ENCODE measurements around the gene CABP7. TPM values are rescaled to one million over a fixed set of nuclear protein-coding genes. Genes with fewer than 3 reads are reported as not detected.

CABP7 gene
- total RNA-seq, 1 experiment from 2014 or later, result not detected

DNA sequence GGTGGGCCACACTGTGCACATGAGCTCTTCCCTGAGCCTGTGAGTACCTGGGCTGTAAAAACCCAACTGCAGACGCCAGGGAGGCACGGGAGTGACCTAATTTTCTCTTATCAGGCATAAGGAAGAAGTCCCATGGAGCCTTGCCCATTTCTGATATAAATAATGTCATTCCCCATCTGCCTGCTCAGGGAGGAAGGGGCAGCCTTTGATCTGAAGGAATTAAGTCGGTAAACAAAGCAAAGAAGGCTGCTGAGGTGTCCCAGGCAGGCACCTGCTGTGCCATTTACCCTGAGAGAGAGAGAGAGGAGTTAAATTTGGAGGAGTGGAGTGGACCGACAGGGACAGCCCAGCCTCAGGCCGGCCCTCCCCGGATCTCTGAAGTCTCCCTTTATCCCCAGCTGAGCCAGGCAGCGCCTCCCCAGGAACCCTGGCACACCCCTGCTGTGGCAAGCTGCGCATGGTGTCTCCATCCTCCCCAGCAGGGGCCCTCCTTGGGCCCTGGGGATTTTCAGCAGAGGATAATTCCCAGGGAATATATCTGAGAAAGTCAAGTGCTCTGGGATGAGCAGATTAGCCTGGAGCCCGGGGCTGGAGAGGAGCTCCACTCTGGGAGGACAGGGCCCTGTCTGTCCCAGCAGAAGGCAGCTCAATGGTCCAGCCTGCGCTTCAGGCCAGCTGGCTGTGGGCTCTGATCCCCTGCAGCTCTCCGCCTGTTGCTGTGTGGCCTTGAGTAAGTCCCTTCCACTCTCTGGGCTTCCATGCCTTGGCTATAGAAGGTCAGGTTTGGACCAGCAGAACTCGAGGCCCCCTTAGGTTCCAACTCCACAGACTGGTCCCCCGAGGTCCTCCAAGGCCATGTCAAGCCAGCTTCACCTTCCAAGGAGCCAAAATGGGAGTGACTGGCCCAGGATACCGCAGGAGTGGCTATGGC lies 17.5 kb upstream of the CABP7 start:
- no peak for DNase-seq (ENCODE audit: extremely low read depth, low read depth)

DNA sequence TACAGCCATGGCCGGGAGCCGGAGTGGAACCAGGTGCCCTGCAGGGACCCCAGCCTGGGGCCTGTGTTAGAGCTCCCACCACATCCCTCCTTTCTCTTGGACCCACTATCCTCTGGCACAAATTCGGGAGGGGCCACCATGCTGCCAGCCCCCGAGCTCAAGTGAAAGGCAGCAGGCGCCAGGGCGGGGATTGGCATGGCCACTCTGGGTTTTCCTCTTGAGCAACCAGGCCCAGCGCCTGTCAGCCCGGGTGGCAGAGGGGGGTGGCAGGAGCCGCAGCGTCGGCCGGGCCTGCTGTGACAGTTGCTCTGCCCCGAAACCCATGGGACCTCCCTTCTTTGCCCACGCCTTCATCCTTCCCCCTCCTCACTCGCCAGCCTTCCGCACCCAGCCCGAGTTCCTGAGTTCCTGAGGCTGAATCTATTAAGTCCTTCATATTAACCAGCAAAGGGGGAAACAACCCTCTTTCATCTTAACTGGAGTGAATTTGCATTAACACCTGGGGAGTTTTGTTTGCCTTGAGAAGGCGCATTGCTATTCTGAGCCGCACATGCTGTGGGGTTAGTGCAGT lies 16.8 kb upstream of the CABP7 start:
- DNase-seq (ENCODE audit: extremely low read depth, low read depth), result no peak

DNA sequence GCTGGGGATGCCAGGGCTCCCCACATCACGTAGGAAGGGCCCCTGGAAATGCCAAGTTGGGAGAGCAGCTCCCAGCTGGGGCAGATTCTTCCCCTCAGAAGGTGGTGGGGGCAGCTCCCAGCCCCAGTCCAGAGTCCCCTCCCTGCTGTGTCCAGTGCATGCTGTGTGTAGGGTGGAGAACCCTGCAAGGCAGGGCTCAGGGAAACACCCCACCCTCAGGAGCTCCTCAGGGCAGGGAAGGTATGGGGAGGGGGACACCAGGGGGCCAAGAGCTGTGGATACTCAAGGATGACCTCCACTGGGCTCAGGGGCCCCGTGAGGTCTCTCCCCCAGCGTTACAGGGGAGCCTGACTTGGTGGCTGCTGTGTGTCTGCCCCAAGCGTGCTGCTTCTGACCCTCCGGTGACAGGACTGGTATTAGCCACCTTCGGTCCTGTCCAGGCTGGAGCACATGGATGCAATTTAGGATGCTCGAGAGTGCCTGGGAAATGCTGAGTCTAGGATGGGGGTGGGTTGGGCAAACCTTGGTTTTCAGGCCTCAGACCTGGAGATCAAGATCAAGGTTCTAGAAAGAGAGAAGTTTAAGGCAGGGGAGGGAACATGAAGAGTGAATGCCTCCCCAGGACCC lies 16.1 kb upstream of the CABP7 start:
- DNase-seq (ENCODE audit: extremely low read depth, low read depth), result no peak

DNA sequence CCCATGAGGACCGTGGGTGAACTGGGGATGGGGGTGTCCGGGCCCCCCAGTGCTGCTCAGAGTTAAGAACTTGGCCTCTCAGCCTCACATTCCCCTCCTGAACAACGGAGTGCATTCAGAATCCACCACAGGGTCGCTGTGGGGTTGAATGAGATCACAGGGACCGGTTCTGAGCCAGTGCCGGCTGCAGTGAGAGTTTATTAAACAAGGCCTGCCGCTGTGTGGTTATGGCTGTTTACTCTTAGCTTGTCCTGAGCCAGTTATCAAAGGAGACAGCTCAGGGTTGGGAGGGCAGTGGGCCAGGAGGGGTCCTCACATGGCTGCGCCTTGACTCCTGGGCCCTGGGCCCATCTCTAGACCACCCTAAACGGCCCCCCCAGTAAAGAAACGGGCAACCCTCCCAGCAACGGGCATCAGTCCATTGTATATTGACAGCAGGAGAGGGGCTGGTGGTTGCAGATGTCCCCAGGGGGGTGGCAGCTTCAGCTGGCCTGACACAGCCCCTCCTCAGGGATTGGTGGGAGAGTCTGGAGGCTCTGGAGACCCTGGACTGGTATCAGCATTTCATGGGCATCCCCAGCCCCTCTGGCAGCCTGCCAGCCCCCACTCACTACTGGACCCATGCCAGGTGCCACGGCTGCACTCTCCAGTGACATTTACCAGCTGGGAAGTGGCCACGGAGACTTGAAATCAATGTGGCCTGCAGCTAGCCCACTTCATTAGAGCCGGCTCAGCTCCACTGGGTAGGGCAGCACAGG lies 15.1 kb upstream of the CABP7 start:
- no peak for DNase-seq (ENCODE audit: extremely low read depth, low read depth)

DNA sequence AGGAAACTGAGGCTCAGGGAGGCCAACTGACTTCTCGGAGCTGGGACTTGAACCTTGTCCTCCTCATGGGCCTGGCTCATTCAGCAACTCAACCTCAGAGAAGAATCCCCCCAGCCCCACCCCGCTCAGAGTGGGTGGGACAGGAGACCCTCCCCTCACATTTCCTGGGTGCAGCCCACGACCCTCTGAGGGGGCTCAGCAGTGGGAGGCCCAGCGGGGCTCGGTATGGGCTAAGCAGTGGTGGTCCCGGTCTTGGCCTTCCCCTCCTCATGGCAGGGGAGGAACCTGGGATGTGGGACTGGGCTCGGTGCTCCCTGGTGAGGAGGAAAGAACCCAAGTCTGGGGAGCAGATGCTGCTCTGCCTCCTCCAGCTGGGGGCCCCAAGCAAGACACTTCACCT lies 14.2 kb upstream of the CABP7 start:
- no peak for DNase-seq (ENCODE audit: extremely low read depth, low read depth)

DNA sequence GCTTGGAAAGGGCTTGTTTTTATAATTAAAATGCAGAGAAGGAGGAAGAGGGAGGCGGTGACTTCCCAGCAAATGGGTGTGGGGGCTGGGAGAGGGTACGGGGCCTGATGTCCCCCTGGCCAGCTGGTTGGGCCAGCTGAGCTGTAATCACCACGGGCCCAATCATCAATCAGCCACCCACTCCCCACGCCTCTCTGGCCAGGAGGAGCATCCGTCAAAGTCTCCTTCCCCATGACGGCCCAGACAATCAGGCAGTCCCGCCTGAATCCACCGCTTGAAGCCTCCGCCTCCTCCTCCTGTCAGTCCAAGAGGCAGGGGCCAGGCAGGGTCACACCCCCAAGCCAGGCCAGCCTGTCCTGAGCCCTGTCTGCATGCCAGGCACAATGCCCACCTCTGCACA lies 13.3 kb upstream of the CABP7 start:
- DNase-seq (ENCODE audit: extremely low read depth, low read depth), result no peak

DNA sequence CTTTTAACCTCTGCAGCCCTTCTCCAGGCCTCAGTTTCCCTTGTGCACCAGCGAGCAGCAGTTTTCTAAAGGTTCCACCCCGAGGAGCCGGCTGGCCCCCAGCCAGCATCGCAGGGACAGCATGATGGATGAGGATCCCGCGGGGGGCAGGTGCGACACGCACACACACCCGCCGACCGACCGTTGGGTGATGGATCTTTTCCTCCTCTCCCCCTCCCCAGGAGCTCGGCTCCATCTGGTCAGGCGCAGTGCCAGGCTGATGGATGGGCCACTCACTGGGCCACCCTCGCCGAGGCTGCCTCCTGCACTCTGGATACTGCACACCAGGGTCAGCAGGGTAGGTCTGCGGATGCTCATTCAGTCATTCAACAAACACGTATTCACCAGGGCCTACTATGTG lies 12.8 kb upstream of the CABP7 start:
- no peak for DNase-seq (ENCODE audit: extremely low read depth, low read depth)

DNA sequence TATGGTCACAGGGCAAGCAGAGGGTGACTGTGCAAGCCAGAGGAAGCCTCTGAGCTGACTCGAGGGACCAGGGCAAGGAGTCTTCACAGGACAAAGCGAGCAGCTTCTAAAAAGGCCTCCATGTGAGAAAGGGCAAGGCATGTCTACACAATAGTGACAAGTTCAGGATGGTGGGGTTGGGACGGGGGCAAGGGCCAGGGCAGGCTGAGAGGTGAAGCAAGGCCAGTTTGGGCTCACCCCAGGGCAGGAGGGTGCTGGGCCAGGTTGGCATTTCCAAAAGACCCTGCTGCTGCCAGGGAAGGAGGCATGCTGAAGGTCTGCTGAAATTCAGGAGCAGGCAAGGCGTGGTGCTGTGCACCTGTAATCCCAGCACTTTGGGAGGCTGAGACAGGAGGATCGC lies 12.3 kb upstream of the CABP7 start:
- DNase-seq (ENCODE audit: extremely low read depth, low read depth), result no peak

DNA sequence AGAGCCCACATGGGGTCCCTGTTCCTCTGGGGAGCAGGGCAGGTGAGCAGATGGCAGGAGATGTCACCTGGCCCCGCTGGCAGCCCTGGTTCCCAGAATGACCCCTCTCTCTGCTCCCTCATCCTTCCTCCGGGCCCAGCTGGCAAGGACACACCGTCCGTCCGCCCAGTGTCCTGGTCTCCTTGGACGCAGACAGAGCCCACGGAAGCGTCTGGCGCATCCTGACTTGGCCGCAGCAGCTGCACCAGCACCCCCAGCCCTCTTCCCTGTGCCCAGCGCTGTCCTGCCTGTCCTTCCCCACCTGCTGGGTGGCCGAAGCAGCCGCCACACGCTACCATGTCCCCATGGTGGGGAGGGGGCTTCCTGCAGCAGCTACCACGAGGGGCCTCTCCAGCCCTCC lies 9.6 kb upstream of the CABP7 start:
- no peak for DNase-seq (ENCODE audit: extremely low read depth, low read depth)

DNA sequence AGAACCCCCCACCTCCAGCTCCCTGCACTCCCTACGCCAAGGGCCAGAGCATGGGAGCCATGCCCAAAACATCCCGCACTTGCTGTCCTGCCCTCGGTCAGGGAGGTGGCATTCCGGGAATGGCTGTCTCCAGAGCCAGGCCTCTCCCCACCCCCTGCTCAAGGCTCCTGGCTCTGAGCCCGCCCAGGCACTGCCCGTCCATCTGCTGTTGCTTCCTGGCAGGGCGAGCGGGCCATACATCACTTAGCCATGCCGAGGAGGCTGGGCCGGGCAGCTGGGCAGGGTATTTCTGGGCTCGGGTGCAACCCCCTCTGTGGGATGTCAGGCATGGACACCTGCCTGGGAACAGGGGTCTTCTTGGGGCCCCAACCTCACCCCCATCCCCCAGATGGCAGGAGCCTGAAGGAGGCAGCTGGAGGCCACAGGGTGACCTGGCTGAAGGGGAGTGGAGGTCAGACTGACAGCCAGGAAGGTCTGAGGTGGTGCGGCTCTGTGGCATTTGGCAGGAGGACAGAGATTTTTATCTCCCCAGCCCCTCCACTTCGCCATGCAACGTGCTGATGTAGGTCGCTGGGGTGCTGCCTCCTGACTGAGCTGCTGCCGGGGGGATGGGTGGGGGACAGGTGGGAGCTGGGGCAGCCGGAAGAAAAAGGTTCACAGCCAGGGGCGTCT lies 8.7 kb upstream of the CABP7 start:
- DNase-seq (ENCODE audit: extremely low read depth, low read depth), result no peak

DNA sequence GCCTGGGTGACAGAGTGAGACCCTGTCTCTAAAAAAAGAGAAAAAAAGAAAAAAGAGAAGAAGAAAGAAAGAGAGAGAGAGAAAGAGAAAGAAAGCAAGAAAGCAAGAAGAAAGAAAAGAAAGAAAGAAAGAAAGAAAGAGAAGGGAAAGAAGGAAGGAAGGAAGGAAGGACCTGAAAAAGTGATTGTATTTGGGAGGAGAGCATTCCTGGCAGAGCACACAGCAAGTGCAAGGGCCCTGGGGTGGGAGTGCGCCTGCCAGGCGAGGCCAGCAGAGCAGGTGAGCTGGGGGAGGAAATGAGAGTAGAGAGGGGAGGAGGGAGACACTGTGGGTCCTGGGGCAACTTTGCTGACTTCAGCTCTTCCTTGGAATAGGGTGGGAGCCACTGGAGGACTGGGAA lies 7.7 kb upstream of the CABP7 start:
- DNase-seq (ENCODE audit: extremely low read depth, low read depth), result no peak

DNA sequence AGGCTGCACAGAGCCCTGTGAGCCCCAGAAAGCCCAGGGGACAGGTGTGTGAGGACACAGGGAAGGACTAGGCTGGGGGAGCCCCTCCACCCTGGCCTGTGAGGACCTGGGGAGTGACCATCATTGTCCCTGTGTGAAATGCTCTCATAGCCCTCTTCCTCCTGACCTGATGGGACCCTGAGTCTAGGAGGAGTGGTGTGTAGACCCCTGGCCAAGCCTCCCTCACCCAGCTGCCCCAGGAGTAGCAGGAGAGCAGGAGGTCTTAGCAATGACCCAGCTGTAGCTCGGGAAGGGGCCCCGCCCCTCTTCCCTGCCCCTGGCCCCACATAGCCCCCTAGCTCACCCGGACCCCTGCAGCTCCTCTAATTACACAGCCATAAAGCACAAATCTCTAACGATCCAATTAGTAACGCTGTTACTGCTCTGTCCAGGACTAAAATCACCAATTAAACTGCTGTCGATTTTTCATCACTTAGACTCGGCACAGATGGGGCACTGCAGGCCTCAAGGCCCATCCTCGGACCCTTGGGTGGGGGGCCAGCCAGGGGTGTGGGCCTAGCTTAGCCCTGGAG lies 6.6 kb upstream of the CABP7 start:
- DNase-seq (ENCODE audit: extremely low read depth, low read depth), result no peak

DNA sequence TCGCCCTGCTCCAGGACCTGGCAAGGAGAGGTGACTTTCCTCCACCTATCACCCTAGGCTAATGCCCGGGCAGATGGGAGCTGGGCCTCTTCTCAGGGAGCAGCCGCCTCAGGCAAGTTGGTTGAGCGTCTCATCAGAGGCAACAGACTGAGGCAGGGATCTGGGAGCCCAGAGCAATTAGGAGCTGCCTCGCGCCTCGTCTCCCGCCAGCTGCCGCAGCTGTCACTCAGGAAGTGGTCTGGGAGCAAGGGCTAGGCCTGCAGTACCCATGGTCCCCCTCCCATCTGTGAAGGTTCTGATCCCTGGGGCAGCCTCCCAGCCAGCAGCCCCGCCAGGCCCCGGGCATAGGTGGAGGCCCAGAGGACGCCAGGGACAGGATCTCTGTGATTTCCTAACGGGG lies 4.6 kb upstream of the CABP7 start:
- DNase-seq (ENCODE audit: extremely low read depth, low read depth), result no peak

DNA sequence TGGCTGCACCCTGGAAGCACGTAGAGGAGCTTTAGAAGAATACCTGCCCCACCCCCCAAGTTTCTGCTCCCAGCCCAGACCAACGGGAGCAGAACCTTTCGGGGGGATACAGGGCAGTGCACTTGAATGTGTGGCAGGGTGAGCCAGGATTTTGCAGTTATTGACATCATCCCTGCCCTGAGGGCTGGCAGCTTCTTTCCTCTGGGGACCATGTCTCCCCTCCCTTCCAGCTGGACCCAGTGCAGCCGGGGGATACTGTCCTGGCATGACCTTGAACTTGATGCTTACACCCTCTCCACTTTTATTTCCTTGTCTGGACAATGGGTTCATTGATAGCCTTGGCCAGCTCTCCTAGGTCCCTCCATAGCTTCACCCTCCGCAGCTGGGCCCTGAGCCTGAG lies 4.1 kb upstream of the CABP7 start:
- no peak for DNase-seq (ENCODE audit: extremely low read depth, low read depth)

DNA sequence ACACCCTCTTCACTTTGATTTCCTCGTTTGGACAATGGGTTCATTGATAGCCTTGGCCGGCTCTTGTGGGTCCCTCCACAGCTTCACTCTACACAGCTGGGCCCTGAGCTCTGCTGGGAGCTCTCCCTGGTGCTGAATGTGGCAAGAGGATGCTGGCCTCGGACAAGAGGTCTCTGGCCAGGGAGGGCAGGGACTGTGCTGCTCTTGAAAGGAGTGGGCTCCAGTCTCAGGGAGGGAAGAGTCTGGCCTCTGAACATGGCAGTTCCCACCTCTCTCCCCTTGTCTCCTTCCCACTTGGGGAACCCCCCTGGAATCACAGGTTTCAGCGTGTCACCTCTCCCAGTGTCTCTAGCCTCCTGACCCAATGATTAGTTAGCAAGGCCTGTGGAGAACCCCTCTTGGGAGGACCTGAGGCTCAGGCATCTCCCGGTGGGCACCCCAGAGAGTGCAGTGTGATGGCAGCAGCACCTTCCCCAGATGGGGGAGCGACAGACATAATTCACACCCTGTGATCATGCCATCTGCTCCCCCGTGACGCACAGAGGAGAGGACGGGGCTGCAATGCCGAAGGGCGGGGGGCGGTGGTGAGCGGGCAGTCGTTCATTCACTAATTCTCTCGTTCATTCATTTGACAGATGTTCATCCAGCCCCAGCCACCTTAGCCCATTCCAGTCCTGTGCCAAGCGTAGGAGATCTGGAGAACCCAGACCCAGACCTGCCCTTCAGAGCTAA lies 2.8 kb upstream of the CABP7 start:
- DNase-seq (ENCODE audit: extremely low read depth, low read depth), result peak; percentile 56

DNA sequence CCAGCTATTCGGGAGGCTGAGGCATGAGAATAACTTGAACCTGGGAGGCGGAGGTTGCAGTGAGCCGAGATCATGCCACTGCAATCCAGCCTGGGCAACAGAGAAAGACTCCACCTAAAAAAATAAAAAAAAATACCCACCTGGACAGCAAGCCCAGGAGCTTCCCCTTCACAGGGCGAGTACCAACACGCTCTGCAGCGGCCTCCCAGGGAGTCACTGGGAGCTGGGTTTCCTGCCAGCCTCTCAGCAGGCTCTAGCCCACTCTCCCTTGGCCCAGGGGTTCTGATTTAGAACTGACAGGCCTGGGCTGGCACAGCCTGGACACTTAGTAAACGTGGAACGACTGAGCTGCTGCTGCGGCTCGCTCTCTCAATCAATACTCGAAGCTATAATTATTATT lies 2.0 kb upstream of the CABP7 start:
- DNase-seq (ENCODE audit: extremely low read depth, low read depth), result no peak

DNA sequence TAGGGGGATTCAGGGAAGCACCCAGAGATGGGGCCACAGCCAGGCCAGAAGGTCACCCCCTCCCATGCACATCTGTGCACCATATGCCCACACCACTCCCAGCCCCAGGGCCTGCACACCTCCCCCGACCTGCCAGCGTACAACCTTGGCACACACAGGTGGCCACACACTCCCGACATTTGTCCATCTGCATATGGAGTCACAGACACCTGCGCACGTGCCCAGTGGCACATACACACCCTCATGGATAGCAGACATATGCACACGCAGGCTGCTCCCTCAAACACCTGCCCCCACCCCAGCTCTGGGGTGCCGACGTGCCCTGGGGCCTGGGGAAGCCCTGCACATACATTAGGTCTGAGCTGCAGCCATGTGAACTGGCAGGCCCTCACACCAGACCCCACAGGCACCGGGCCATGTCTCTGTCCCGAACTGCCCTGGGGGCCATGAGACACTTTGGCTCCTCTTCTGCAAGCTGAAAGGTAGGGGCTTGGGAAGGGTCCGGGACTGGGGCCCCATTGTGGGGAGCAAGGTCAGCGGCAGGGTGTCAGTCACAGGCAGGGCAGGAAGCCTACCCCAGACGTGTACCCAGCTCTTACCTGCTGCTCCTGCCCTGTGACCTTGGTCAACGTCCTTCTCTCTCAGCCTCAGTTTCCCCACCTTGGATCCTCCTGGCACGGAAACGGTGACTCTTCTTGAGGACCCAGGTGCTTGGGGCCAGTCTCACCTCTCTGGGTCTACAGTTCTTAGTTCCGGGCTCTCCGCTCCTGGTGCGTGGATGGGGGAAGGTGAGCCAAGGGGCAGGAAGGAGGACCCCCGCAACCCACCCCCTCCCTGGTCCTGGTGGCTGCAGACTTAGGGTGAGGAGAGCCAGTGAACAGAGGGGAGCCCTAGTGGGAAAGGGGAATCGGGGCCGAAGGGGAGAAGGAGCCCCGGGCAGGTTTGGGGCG lies 579 bp upstream of the CABP7 start:
- no peak for DNase-seq (ENCODE audit: extremely low read depth, low read depth)

DNA sequence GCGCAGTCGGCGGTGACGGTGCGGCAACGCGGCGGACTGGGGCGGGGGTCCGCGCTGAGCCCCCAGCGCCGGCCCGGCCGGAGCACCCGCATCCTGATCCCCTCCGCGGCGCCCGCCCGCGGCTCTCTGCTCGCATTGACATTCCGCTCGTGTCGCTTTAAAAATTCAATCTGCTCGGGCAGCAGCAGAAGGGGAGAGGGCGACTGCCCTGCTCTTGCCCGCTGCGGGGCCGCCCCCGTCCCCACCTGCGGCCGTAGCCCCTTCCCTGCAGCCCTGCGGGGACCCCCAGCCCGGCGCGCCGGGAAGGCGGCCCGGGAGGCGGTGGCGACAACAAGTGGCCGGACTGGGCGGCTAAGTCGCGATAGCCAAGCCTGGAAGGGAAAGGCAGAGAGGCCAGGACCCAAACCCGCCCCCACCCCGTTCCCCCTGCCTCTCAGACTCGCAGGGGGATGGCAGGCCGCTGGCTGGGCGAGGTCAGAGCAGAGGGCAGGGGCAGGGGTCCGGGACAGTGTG lies 1.1 kb downstream of the CABP7 start:
- no peak for DNase-seq (ENCODE audit: extremely low read depth, low read depth)

Measured in NCI-H460 (cell line).